GM21717 (cell line): ENCODE results near the gene APOBEC3A.
"Not testable (repeated sequence)": the region's sequence is repeated elsewhere in the genome, so short reads cannot be mapped to it uniquely, and the experiment has no call there.

Experiments used
- ATAC-seq: cut with Tn5 transposase; IDR thresholded peaks from one replicate; pipeline ENCODE4 v1.9.1; 2021; ENCODE audit warnings: mild to moderate bottlenecking, moderate library complexity; ENCODE audit not compliant: unreplicated experiment

Gene APOBEC3A

DNA sequence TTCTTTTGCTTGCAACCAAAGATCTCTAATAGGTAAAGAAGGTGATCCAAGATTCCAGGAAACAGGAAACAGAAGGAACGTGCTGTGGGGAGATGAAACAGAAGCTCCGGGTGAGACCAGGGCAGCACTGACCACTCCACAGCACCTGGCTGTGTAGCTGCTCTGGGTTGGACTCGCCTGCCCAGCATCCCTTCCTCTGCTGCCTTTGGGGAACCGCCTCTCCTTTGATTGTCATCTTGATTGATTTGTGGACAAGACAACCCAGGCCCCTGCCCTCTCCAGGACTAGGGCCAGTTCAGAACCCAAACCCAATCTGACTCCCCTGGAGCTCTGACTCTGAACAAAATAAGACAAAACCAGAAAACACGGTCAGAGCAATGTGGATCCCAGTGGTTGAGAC is 14.7 kb upstream of the APOBEC3A start:
- no peak for ATAC-seq

DNA sequence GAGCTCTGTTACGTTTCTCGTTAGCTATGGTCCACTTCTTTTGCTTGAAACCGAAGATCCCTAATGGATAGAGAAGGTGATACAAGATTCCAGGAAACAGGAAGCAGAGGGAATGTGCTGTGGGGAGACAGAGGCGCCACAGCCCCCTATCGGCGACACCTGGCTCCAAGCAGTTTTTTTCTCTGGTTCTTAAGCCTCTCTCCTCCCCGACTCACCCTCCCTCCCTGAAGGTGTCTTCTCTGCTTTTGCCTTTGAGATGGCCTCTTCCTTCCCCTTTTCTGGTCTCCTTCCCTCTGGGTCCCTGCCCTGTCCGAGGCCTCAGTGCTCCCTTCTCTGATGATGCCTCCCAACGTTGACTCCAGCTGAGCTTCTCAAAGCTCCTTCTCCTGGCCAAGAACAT is 14.2 kb upstream of the APOBEC3A start:
- no peak for ATAC-seq

DNA sequence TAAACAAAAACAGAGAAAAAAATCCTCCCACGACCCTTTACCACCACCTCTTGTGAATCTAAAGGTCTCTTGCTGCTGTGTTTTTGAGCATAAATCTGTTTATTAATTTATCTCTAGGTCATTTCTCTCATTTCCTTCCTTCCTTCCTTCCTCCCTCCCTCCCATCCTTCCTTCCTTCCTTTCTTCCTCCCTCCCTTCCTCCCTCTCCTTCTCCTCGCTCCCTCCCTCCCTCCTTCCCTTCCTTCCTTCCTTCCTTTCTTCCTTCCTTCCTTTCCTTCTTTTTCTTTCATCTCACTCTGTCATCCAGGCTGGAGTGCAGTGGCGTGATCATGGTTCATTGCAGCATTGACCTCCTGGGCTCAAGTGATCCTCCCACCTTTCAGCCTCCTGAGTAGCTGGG is 13.5 kb upstream of the APOBEC3A start:
- ATAC-seq: no peak

DNA sequence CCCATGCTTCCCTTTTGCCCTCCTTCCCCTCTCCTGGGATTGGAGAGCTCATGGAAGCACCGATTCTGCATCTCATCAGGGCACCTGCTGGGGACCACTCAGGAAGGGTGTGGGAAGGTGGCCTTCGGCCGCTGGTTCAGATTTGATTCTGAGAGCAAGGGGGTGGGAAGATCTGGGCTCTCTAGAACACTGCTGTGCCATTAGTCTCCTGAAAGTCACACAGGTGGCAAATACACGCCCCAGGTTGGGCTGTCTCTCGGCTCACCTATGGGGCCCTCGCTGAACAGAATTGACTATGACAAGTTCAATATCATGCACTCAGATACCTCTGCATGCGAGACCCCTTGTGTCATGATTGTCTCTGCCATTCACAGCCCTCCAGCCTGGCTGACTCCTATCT is 12.8 kb upstream of the APOBEC3A start:
- no peak for ATAC-seq

DNA sequence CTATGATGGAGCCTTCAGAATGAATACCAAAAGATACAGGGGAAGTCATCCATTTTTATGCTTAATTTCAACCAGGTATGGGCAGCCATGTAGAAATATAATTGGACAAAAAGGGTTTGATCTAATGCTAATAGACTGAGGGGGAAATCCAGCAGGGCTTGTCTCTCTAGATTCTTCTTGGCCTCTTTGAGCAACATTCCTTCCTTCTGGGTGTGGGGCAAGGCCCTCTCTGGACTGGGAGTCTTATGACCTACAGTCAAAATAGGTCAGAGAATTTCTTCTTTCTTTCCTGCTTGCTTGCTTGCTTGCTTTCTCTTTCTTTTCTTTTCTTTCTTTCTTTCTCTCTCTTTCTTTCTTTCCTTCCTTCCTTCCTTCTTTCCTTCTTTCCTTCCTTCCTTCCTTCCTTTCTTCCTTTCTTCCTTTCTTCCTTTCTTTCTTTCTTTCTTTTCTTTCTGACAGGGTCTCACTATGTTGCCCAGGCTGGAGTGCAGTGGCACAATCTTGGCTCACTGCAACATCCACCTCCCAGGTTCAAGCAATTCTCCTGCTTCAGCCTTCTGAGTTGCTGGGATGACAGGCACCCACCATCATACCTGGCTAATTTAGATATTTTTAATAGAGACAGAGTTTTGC is 11.6 kb upstream of the APOBEC3A start:
- not testable (repeated sequence) for ATAC-seq

DNA sequence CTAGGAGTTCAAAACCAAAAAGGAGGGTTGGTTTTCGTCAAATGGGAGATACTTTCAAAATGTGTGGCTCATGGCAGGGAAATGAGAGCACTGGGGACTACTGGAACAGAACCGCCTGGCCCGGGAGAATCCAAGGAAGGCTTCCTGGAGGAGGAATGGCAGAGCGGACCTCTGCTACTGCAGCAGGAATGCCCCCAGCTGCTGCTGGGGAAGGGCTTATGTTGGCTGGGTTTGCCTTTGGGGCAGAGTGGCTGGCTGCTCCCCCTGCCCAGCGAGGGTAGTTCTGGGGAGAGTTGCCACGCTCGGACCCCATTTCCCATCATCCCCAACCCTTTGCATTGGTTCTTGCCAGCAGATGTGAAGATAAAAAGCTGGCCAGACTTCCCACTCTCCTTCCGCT is 10.6 kb upstream of the APOBEC3A start:
- ATAC-seq: no peak

DNA sequence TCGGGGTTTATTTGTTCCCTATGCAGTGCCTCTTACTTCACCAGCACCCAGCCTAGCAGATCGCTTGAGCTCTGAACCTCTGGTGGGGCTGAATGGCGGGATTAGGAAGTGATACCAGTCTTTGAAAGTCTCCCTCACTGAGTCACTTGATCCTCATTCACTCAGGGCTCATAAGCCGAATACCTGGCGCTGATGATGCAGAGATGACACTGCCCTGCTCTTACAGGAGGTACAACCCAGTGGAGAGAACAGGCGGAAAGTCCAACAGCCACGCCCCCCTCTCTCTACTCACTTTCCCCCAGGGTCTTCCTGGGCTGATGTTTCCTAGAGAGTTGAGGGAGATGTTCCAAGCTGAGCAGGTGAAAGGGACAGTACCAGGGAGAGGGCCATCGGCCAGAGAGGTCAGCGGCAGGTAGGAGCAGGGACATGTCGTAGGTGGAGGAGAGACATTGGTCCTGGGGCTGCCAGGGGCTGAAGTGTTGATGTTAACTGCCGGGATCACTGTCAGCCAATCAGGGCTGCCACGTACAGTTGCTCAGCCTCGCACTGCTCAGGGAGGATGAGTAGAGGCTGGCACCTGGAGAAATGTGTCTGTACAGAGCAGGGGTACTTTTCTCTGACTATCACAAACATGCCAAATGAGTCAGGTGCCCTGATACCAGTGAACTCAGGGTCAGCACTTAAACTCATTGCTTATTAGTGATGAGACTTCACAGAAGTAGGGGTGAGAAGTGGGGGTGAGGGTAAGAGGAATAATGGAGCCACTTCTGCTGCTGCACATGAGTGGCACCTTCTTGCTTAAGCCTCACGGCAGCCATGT is 9.9 kb upstream of the APOBEC3A start:
- ATAC-seq: no peak

DNA sequence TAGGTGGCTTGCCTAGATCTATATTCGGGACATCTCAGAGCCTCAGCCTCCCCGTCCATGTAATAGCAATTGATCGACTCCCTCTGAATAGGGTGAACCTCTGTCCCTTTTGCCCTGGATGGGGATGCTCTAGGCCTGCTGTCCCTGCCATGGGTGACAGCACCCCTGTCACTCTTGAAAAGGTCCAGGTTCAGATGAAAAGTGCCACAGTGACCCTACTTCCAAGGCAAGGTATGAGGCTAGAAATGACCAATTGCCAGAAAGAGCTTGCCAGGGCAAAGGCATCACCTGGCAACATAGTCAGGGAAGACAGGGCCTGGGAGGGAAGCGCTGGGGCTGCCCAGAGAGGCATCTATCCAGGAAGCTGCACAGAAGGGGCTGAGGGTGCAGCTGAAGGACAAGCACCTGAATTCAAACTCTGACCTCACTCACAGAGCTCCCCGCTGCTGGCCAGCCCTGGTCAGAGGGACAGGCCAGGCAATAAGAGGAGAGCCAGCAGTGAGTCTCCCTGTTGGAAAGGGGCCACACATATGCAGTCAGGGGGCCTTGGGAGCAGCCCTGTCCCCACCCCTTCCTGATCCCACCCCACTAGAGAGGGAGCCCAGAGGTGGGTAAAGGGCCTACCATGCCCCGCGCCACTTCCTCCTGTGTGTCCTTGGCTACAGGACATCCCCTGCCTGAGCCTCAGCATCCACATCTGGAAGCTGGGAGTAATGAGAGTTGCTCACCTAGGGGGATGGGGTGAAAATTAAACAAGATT is 9.0 kb upstream of the APOBEC3A start:
- ATAC-seq: no peak

DNA sequence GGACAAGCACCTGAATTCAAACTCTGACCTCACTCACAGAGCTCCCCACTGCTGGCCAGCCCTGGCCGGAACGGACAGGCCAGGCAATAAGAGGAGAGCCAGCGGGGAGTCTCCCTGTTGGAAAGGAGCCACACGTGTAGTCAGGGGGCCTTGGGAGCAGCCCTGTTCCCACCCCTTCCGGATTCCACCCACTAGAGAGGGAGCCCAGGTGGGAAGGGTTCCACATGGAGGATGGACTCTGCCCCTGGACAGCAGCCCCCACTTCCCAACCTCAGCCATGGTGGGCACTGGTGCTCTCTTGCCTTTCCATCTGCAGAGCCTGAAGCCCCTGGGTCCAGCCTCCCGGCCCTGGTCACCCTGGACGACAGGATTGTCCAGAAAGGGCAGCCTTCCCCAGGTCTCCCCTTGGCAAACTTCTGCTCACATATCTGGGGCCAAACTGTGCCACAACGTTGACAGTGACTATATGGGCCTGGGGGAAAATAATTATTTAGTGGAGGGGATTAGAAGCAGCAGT is 7.5 kb upstream of the APOBEC3A start:
- ATAC-seq: no peak

DNA sequence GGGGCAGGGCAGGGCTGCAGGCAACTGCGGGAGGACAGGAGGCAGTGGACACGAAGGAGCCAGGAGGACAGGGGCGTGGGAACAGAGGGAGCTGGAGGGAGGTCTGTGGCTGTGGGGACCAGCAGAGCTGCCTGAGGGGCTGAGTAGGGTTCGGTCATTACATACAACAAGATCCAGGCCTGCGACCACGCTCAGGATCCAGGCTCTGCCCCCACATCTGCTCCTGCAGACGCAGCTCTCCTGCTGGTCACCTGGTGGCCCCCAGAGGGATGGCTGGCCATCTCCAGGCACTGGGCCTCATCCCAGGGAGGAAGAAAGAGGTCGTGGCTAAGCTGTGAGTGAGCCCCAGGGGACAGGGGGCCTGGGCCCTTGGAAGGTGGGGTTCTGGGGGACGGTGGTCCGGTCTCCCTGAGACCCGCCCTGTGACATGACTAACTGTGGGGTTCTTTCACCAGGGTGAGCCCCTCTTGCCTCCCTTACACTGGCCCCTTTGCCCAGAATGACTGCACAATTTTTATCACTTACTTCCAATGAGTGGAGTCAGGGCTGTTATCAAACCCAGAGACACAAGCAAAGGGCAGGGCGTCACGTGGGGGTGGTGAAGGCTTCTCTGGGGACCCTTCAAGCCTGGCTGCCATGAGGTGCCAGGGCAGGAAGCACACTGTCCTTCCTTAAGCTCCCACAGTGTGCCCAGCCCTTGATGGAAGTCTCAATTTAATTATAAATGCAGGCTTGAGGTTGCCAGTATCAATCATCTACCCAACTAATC is 6.7 kb upstream of the APOBEC3A start:
- ATAC-seq: no peak

DNA sequence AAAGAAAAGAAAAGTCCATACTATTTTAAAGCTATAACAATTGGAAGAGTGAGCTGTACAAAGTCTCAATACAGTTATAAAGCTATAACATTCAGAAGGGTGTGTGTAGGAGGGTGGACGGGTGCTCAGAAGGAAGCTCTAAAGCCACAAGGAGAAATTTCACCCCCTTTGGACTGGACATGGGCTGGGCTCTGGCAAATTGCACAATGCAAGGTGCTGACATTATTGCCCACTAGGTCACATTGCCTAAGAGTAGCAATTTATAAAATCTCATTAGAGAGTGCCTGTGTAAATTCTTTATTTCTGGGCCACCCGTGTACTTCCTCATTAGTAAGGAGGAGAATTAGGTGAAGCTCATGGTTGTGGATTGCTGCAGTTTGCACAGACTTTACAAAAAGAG is 5.7 kb upstream of the APOBEC3A start:
- no peak for ATAC-seq

DNA sequence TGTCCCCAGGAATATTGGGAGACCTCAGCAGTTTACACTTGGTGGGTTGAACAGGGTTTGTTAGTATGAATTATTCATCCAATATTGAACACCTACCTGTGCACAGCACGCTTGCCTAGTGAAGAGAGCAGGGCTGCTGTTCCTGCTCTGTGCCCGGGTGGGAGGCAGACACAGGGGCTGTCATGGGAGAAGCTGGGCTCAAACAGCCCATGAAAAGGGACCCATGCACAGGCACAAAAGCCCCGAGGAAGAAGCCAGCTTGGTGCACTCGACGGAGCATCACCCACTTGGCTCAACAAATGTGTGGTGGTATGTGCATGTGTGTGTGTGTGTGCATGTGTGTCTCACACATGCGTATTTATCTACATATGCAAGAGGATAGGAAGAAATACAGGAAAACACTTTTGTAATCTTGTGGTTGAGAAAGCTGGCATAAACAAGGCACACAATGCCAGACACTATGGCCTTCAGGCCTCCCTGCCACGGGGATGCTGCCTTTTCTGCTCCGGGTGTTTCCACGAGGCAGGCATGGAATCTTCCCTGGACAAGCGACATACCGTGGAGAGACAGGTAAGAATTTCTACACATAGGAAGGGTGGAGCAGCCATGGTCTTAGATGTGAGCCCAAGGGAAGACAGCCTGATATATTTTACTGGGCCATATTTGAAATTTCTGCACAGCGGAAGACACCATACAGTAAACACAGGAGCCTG is 5.0 kb upstream of the APOBEC3A start:
- no peak for ATAC-seq

DNA sequence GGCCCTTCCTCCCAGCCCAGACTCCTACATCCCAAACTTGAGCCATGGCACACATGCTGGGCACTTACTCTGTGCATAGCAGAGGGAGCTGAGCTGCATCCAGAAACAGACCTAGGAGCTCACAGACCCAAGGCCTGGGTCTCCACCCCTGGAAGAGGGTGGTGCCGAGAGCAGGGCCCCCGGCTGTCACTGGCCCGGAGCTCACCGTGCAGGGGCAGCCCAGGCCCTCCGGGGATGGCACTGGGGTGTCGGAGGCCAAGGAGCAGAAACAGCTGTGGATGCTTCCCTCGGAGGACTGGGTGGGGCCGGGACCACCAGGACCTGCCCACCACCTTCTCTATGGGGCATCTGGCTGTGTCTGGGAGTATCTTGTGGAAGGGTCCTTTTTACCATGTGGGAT is 4.3 kb upstream of the APOBEC3A start:
- ATAC-seq: no peak

DNA sequence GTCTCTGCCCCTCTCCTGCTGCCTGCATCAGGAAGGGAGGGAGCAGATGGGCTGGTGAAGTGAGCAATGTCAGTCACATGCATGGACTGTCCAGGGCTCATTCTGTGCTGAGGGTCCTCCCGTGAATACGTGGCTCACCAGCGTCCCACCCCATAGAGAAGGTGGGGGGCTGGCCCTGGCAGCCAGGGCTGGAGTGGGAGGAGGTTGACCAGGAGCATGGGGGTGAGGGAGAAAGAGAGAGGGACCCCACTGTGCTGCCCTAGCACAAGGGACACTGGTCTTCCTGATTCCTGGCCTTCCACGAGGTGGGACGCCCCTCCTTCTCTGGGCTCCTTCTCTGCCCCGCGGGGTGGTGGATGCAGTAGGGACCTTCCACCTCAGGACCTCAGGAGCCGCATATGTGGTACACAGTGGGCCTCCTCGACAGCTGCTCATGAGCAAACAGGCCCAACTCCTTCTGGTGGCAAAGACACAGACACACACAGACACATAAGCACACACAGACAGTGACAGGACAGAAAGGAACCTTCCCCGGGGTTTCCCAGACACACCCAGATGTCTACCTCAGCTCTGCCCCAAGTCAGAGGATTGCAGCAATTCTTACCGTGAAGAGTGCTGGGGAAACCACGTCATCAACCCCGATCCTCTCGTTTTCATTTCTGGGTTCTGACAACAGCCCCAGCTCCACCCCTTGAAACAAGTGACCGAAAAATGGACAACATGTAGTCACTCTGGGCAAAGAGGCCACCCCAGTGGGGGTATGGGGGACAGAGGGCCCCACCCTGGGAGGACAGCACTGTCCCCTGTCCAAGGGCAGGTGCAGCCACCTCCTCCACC is 3.6 kb upstream of the APOBEC3A start:
- ATAC-seq: peak; percentile 61

DNA sequence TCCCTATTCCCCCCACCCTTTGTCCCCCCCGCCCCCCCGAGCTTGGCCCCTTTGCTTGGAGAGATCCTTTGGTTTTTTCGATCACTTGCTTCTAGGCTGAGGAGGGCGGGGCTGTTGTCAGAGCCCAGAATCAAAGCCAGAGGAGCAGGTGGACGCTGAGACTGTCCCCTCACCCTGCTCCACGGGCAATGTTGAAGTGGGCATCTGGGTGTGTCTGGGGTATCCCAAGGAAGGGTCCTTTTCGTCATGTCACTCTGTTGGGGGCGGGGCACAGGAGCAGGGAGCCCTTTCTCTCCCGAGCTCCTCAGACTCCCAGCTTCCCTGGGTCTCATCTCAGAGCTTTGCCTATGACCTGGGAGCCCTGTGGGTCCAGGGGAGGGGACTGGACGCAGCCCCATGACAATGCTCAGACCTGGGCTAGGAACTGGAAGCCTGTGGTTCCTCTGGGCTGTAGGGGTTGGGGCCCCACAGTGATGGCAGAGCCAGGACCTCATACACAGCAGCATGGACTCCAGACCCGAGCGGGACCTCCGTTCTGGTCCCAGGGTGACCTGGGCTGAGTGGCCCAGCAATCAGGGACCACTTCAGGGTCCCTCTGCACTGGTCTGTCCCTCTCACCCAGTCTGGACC is 2.9 kb upstream of the APOBEC3A start:
- no peak for ATAC-seq

DNA sequence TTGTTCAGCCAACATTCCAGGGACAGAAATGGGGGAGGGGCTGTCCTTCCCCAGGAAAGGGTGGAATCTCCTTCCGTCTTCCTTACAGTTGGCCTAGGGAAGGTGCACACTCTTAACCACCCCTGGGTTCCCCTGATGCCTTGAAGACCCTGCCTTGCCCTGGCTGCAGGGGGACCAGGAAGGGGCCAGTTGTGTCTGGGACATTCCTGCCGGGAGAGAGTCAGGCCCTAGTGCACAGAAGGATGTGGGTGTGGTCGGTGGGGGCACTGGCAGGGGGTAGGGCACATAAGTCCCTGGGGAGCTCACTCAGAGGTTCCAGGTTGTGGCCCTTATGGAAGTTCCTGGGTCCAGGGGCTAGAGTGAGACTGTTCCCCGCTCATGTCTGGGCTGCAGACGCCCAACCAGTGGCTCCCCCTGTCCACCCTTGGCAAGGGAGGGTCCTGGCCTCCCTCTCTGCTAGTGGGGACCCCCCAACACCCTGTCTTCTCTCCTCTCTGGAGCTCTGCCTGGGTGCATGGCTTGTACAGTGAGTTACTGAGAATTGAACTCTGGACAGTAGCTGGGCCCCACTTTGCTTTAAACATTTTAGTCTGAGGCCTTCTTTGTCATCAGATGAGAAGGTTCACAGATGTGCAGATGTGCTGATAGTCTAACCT is 2.0 kb upstream of the APOBEC3A start:
- no peak for ATAC-seq

DNA sequence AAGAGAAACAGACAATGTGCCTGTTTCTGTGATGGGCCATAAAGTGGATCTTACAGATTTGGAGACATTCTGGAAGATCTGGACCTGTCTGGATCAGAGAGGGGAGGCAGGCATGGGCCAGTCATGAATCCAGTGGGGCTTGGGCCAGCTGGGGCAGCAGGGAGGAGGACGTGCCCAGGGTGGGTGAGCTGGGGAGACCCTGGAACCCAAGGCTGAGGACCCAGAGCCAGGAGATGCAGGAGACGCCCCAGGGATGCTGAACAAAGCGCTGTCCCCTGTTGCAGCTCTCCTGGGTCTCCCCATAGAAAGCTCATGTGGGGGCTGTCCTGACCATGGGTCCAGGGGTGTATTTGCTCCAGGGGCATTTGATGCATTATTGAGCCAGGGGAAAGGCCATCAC is 1.5 kb upstream of the APOBEC3A start:
- no peak for ATAC-seq

DNA sequence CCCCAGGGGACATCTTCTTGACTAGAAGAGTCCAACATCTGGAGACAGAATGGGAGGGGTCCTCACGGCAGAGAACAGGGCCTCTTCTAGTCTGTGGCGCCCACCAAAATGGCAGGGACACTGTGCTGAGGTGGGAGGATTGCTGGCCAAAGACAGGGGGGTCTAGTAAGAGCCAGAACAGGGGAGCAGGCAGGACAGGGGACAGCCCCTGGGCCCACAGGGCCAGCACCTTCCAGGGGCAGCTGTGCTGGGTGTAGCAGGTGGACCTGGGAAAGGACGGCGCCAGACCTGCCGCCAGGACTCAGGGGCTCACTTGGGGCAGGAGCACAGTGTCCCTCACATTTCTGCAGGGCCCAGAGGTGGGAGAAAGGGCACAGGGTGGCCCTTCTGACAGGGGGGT is 858 bp upstream of the APOBEC3A start:
- no peak for ATAC-seq
